Breast epithelium (tissue), 3 donors: ENCODE data around the gene WWOX.

Experiments used
- POLR2A ChIP-seq: fragments of 450-650 bp; IDR thresholded peaks from one replicate; pipeline ENCODE4 v1.6.1; 2016; ENCODE audit warnings: antibody characterized with exemption, mild to moderate bottlenecking, moderate library complexity
- POLR2AphosphoS5 ChIP-seq, 3 donors: sonication (generic); formaldehyde crosslinking; IDR thresholded peaks; one replicate each; pipeline ENCODE4 v1.6.1; 2017; ENCODE audit warnings: antibody characterized with exemption in 3 of 3

- TF ChIP-seq POLR2A (no peak), POLR2AphosphoS5 (IDR thresholded peaks at IDR 0.05) (no peak)
These were observed 138.4 kb downstream of the WWOX start for GRCh38 chr16:78237841-78238240.
